ENCODE data around the gene FSTL5. TPM values are rescaled to one million over a fixed set of nuclear protein-coding genes. Genes with fewer than 3 reads are reported as not detected.

Gene FSTL5
- polyA plus RNA-seq, 1 donor: 2.6 TPM

DNA sequence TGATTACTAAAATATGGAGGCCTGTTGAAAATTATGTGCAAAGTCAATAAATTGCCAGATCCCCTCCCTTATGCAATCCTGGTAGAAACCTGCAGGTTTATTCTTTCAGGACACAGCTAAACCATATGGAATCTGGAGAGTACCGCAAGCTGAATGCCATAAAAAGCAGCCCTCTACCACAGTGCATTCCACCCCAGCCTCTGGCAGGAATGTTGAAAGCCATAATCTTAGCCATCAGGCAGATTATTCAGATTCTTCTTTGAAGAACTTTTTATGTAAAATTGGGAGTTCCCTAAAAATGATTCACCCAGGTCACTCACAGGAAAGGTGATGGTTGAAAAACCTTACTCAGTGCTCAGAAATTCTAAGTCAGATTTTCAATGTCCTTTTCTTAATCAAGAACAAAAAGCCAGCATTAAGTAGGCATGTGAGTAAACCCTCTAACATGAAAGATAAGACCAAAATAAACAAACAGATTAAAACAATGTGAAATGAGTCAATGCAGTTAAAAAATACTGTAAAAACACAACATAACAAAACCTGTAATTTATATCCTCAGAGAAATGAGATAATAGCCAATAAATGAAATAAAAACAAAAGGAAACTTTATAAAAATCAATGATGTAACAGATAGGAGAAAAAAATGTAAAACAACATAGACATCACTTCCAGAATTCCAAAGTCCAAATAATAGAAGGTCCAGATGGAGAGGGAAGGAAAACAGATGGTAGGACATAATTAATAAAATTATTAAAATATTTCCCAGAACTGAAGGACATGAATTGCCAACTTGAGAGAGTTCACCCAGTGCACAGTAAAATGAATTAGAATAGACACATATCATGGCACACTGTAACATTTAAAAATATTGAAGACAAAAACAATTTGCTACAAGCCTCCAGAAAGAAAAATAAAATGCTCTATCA lies 226.9 kb downstream of the FSTL5 start:
- DNase-seq (ENCODE audit: low read depth): no peak

DNA sequence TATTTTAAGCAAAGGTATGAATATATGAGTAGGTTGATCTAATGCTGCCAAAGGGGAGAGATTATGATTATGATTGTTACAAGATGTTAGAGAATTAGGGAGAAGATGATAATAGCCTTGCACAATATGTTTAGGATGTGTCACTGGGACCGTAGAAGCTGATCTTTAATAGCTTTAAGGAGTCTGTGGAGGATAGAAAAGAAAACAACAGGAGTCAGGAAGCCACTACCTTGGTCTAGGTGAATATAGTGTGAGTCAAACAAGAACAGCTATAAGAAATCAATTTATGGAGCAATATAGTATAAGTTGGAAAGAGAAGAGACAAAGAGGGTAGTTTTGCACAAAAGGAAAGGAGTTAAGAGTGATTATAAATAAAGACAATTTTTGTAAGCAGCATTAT lies 232.7 kb downstream of the FSTL5 start:
- no peak for DNase-seq (ENCODE audit: low read depth)

DNA sequence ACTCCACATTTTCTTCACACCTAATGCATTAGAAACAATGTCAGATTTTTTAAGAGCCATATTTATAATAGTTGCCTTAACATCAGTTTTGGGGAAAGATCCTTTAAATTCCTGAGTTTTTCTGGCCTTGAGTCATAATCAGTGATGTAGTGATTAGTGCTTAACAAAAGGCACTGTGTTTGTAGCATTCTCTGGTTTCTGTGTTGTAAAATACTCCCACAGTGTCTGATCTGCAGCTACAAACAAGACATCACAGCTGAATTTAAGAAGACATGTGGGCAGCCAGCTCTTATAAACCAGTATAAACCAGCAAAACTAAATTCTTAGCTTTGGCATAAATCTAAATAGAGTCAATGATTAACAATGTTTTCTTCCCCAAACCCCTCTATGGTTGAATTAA lies 233.8 kb downstream of the FSTL5 start:
- no peak for DNase-seq (ENCODE audit: low read depth)

DNA sequence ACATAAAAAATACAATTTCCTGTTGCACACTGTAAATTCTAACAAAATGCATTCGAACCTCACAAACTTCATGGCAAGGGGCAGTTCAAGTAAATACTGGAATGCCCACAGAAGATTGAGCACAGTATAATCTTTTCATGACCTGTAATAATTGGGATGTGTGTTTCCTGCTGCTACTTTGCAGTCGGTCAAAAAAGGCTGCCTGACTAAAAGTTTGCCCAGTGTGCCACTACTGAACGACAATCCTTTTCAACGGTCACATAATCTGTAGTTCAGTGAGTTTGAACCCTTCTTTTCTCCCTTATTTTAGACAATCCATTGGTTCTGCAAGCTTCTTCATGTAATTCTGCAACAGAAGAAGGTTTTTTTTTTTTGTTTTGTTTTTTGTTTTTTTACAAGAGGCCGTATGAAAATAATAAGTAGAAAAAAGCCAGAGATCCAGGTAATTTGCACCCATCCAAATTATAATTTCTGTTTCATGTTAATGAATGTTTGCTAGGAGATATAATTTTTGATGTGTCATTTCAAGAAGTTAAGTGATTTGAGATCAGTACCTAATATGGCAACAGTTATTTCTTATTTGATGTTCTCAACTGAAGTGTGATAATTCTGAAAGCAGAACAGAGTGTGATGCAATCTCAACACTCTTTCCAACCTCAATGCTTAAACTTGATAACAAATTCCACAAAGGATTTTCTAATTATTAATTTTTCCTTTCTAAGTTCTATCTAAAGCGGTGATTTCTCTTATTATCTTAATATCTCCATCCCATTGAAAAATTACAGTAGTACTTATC lies 237.6 kb downstream of the FSTL5 start:
- no peak for DNase-seq (ENCODE audit: low read depth)

DNA sequence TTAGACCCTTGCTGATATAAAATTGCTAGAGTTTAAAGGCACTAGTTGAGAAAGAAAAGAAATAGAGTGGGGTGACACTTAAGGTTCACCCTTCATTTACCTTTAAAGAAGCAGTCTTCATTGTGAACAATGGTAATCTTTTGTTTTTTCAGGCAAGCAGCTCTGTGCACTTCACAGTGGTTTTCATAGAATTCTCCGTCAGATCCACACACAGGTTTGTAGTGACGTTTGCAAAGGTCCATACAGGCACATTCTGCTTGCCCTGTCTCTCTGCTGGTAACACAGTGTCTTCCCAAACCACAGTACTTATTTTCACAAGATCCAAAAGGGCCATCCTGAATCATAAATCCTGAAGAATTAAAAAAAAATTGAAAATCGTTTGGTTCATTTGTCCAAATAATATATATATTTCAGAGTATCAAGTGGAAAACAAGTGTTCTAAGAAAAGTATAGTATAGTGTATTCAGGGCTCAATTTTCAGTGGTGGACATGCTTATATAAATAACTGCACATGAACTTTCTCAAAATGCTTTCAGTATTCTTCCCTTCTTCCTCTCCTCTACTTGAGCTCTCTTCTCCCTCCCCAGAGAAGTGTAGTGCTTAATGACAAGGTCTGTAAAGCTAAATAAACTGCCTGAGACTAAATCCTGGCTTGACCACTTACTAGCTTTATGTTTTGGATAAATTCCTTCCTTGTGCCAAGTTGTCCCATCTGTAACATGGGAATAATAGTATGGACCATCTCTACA lies 243.3 kb downstream of the FSTL5 start:
- DNase-seq (ENCODE audit: low read depth): no peak

DNA sequence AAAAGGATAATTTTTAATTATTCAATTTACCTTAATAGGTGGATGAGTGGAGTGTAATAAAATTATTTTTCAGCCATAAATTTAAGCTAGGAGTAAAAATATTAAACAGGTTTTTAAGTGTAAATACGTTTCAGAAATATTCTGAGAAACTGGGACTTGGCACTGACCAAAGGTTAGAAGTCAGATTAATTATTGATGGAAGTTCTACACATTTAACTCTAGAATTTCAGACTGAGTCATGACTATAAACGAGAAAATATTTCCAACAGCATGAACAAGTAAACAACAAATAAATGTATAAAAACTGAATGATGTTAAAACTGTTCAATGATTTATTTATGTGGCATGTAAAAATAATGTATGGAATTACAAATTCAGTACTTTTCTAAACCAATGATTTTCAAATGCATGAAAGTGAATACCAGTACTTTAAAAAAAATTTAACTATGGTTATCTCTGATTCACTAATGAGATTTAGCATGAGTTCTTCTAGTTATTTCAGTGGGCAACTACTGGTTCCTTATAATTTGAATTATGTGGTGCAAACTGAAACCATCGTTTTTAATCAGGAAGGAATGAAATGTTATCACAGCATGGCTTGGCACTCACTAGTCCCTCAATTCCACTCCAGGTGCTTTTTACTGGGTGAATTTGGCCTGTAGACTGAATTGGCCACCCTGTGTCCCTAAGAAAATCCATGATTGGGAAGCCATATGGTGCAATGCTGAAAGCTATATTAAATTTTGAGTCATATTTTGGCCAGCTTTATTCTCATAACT lies 244.2 kb downstream of the FSTL5 start:
- no peak for DNase-seq (ENCODE audit: low read depth)

DNA sequence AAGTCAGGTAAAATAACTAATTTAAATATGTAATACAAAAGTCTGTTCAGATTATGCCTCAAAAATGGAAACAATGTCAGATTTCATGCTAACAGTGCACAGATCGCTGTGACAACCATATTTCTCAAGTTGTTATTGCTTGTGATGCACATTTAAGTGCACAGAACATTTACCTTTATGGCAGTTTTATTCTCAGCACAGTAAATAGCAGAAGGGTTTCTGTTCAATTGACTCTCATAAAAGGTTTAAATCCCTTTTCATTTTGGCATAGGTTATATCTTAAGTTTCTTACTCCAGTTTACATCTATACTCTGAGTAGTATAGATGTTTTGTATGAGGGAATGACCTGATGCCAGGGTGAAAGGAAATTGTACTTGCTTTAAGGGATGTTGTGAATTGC lies 247.8 kb downstream of the FSTL5 start:
- DNase-seq (ENCODE audit: low read depth): no peak

DNA sequence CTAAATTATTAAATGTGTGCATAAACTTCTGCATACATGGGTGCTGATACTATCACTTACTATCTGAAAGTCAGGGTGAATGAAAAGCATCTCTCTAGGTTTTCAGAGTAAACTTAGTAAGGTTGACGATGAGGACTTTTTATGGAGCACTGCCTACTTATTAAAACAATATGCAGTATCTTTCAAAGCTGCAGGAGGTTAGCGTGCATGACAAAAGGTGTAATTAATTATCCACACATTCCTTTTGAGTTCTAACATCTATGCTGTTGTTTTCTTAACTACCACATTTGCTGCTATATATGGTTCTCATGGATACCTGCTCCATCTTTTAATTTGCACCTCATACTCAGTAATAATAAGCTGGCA lies 256.2 kb downstream of the FSTL5 start:
- DNase-seq (ENCODE audit: low read depth): no peak

DNA sequence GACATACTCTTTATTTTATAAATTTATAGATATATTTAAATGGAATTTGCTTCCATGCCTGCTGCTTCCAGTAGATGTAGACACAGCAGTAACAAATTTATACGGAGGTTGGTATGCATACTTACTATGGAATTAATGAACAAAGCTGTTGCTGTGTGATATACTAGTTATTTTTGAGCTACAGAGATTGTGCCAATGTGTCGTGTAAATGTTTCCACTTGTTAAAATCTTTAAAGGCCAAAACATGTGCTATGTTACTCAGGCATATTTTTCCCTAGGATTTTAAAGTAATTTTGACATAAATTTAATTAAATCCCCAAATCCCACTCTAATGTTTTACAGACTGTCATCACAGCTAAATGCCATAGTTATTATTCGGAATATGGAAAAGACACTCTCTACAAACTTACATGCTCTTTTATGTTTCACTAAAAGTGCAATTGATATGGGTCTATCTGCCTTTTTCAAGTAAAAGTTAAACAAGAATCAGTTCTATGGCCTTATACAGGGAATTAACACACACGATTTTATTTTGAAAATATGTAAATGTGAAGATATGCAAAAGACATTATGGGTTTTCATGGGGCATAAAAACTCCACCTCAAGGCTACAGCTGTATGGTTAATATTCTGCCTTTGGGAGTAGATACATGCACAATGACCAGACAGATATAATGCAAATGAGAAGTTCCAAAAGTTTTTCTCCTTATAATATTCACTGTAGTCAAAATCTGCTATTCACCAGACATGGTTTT lies 256.8 kb downstream of the FSTL5 start:
- no peak for DNase-seq (ENCODE audit: low read depth)

DNA sequence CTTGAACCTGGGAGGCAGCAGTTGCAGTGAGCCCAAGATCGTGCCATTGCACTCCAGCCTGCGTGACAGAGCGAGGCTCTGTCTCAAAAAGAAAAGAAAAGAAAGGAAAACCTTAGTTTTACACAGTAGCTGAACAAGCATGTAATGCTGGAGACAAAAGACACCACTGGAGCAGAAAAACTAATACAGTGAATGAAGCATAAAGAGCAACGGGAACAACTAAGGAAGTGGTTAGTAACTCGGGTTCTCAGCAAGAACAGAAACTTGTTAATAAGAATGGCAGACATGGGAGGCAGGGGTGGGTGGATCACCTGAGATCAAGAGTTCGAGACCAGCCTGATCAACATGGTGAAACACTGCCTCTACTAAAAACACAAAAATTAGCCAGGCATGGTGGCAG lies 263.7 kb downstream of the FSTL5 start:
- DNase-seq (ENCODE audit: low read depth): no peak

DNA sequence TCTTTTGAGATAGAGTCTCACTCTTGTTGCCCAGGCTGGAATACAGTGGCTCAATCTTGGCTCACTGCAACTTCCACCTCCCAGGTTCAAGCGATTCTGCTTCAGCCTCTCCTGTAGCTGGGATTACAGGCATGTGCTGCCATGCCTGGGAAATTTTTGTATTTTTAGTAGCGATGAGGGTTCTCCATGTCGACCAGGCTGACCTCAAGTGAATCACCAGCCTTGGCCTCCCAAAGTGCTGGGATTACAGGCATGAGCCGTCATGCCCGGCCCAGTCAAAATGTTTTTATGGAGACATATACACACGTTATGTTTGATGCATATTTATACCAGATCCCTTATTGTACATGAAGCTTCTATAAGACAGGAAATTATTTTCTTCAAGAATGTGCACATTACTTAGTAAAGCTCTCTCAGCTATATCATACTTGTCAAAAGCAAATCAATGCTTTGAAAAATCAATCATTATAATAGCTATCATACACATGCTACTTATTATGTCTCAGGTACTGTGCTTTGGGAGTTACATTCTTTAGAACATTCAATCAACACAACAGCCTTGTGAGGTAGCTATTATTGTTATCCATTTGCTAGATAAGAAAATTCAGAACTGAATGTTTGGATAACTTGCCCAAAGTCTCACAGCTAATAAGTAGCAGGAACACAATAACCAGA lies 269.2 kb downstream of the FSTL5 start:
- DNase-seq (ENCODE audit: low read depth): no peak

DNA sequence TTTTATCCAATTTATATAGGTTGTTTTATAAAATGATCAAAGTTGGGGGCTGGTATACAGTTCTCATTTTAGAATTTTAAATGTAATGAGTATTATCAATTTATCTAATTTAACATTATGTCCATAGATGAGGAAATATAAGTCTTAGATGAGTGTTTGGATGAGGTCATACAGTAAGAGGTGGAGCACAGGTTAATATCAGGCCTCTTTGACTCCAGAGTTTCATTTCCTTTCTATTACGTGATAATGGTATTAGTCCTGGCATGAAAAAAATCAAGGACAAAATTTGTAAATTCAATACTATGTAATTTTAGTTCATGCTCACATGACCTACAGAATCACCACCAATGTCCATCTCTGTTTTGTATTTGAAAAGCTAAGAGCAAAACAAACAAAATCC lies 269.8 kb downstream of the FSTL5 start:
- no peak for DNase-seq (ENCODE audit: low read depth)

DNA sequence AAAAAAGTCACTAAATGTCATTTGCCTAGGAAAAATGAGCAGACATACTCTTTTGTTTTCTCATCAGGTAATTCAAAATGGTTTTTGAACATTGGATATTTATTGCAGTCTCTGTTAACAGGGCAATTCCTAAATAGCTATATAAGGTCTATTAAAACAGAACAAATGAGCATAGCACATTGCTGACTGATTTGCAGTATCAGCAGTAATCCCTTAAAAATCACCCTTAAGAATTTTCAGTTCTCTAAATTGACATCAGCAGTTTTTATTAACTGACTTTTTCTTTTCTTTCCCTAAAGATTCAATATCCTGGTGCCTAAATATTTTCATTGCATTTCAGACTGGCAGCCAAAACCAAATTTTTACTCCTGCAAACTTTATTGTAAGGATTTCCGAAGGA lies 270.2 kb downstream of the FSTL5 start:
- DNase-seq (ENCODE audit: low read depth): no peak

DNA sequence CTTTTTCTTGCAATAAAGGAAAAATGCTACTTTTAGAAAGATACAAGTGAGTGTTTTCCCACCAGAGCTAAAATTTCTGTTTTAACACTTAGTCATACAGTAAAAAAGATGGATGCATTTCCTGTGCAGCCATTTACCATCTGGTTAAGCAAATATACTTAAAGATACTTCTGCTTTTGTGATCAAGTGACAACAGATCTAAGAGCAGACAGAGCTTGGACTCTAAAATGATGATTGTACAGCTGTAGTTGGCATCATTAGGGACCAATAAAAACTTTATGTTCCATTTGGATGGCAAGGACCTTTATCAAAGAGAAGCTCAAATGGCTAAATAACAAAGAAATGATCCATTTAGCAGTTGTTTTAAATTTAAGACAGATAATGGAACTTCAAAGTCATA lies 270.8 kb downstream of the FSTL5 start:
- no peak for DNase-seq (ENCODE audit: low read depth)

DNA sequence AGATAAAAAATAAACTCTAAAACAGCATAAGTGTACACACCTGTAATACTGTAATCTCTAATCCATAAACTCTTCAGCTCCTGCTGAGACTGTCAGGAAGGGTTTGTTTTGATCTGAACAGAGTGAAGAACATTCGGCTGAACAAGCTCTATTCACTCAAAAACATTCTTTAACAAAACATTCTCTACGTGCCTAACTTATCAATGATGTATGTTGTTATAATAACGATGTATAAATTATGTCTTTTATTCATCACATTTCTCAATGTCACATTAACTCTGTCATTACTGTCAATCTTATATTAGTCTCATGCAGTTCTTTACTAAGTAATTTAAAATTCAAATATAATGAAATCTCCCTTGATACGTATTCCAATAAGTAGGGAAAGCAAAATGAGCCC lies 280.6 kb downstream of the FSTL5 start:
- no peak for DNase-seq (ENCODE audit: low read depth)

DNA sequence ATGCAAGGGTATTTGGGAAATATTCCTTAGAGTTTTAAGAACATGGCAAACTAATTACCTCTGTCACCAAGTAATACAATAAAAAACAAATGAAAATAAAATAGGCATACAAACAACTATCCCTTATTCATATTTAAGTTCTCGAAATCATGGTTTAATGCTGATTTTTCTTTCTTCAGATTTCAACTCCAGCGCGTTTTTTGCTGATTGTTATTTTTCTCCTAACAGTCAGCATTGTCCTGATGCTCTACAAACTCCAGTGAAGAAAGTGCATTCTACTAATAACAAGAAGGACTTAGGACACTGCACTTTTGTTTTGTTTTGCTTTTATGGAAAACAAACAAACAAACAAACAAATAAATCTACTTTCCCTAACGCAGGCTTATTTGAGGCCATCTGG lies 282.4 kb downstream of the FSTL5 start:
- DNase-seq (ENCODE audit: low read depth): no peak

DNA sequence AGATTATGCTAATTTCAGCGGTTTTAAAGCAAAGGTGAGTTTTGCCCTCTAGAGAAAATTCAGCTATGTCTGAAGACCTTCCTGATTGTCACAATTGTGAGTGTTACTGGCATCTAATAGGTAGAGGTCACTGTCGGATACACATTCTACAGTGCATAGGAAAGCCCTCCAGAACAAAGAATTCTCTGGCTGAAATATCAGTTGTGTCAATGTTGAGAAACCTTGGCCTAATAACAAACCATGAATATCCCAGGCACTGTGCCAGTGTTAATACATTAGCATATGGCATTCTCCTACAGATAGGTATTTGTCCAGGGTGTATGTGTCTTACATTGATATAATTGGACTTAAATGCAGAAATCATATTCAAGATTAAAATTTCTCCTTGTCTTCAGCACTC lies 294.3 kb downstream of the FSTL5 start:
- DNase-seq (ENCODE audit: low read depth): no peak

DNA sequence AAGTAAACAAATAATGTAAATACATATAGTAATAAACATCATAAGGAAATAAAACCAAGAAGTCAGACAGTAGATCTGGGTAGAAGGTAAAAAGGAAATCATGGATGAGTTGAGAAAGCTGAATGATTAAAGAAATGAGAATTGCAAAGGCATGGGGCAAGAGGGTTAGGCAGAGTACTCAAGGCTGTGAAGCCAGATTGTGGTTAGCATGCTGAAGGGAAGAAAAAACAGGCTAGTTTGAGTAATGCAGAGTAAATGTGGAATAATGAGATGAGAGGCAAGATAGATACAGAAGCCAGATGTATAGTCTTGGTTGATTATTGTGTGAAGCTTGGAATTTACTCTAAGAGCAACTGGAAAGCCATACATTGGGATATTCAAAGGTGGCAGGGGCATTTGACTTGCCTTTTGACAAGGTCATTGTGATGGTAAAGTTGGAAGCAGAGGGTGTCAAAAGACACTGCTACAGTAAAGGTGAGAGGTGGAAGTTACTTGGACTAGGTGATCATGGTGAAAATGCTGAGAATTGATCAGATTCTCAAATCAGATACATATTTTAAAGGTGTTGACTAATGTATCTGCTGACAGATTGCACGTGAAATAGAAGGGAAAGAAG lies 307.0 kb downstream of the FSTL5 start:
- no peak for DNase-seq (ENCODE audit: low read depth)

DNA sequence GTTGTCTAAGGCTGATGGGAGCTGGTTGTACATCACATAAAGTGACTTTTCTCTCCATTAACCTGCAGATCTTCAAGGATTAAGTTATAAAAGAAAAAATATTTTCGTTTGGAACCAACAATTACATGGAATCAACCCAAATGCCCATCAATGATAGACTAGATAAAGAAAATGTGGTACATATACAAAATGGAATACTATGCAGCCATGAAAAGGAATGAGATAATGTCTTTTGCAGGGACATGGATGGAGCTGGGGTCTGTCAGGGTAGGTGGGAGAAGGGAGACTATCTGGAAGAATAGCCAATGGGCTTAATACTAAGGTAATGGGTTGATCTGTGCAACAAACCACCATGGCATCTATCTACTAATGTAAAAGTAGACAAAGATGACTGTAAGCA lies 313.2 kb downstream of the FSTL5 start:
- DNase-seq (ENCODE audit: low read depth): no peak

DNA sequence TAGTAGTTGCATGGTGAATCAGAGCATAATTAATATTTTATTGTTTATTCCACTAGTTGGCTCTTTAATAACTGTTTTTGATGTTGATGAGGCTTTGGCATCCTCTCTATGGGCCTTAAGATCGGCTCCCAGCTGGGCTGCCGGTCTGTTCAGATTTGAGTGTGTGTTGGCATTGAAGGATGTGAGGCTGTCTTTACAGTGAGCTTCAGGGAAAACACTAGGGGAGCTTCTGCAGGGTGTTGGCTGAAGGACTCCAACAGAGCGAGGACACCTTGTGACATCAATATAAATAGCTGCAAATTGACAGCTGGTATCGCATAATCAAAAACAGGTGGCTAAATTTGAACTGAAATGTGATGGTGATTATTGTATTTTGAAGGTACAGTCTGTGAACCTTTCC lies 322.0 kb downstream of the FSTL5 start:
- no peak for DNase-seq (ENCODE audit: low read depth)

Measured in forelimb muscle (tissue), 1 donor.